ENCODE results near the gene BTBD2.

GRCh38 chr19:1992759-1993260 lies 22.7 kb downstream of the BTBD2 start:
- TF ChIP-seq OSR1 (CRISPR knock-in tag; IDR thresholded peaks at IDR 0.05) (no peak), ZNF70 (CRISPR knock-in tag; IDR thresholded peaks at IDR 0.05) (no peak), PATZ1 (CRISPR knock-in tag; IDR thresholded peaks at IDR 0.05; ENCODE audit: borderline replicate concordance) (no peak), ARNTL (CRISPR knock-in tag; IDR thresholded peaks at IDR 0.05; ENCODE audit: borderline replicate concordance, low read depth) (no peak), CSDC2 (CRISPR knock-in tag; IDR thresholded peaks at IDR 0.05) (no peak)
- TF ChIP-seq, protein P1, sequence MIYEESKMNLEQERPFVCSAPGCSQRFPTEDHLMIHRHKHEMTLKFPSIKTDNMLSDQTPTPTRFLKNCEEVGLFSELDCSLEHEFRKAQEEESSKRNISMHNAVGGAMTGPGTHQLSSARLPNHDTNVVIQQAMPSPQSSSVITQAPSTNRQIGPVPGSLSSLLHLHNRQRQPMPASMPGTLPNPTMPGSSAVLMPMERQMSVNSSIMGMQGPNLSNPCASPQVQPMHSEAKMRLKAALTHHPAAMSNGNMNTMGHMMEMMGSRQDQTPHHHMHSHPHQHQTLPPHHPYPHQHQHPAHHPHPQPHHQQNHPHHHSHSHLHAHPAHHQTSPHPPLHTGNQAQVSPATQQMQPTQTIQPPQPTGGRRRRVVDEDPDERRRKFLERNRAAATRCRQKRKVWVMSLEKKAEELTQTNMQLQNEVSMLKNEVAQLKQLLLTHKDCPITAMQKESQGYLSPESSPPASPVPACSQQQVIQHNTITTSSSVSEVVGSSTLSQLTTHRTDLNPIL (CRISPR knock-in tag; IDR thresholded peaks at IDR 0.05; ENCODE audit: low read depth) = no peak
